Measurements from ENCODE around the gene CREG1.

GRCh38 chr1:167555971-167556714 is 2.6 kb upstream of the CREG1 start:
- TF ChIP-seq TAF1 (IDR thresholded peaks at IDR 0.05; ENCODE audit: borderline replicate concordance, low read depth, low read length) = no peak
- no peak for TF ChIP-seq POLR2AphosphoS5 (IDR thresholded peaks at IDR 0.05; ENCODE audit: low read depth, low read length)
- no peak for TF ChIP-seq POLR2A (IDR thresholded peaks at IDR 0.05; ENCODE audit: low read depth, low read length)

All from GM12892 (cell line).